PFSK-1 (cell line): ENCODE results near the gene TGM2.
A peak's percentile ranks its signal among the peaks of the same experiment; 100 is the strongest.

Experiments
- FOXP2 ChIP-seq: optimal IDR thresholded peaks from 2 replicates; pipeline ENCODE3; 2011; ENCODE audit warnings: borderline replicate concordance, control low read depth, inconsistent platforms; ENCODE audit not compliant: insufficient read depth; ENCODE audit errors: extremely low read length, extremely low read depth
- POLR2AphosphoS5 ChIP-seq: IDR thresholded peaks from 2 replicates; pipeline ENCODE4 v1.6.1; 2012; ENCODE audit warnings: low read depth, mild to moderate bottlenecking, control low read depth, low read length, moderate library complexity
- SIN3A ChIP-seq: IDR thresholded peaks from 2 replicates; pipeline ENCODE4 v1.6.1; 2012; ENCODE audit warnings: mild to moderate bottlenecking, low read length, moderate library complexity, borderline replicate concordance; ENCODE audit not compliant: insufficient read depth
- TAF1 ChIP-seq: IDR thresholded peaks from 2 replicates; pipeline ENCODE4 v1.6.1; 2012; ENCODE audit warnings: low read length, control low read depth, borderline replicate concordance; ENCODE audit not compliant: insufficient read depth
- TF ChIP-seq, protein P1 (sequence below), 2 experiments: IDR thresholded peaks; 2 replicates each; pipeline versions ENCODE4 v1.6.1 to v1.8.0; 2011 to 2012; ENCODE audit warnings: low read depth in 2 of 2, low read length in 2 of 2, control low read depth in 1 of 2, inconsistent platforms in 1 of 2, mild to moderate bottlenecking in 1 of 2, moderate library complexity in 1 of 2; ENCODE audit not compliant: insufficient read depth in 1 of 2

The TGM2 gene

DNA sequence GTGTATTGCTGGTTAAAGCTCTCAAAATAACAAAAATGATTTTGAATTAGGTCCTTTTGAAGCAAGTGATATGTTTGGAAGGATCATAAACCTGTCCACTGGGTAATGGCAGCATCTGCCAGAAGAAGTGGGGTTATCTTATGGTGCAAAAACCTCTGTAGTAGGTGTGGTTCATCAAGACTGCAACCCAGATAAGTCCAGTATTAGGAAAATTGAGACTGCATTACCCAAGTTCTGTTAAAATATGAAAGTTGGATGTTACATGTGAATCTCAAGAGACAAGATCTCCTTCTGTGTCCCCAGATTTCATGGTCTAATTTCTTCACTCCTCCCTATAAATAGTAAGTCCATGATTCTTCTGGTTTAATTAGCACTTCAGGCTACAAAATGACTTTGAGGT is 72.2 kb downstream of the TGM2 start:
- no peak for TF ChIP-seq TAF1
- TF ChIP-seq, protein P1, sequence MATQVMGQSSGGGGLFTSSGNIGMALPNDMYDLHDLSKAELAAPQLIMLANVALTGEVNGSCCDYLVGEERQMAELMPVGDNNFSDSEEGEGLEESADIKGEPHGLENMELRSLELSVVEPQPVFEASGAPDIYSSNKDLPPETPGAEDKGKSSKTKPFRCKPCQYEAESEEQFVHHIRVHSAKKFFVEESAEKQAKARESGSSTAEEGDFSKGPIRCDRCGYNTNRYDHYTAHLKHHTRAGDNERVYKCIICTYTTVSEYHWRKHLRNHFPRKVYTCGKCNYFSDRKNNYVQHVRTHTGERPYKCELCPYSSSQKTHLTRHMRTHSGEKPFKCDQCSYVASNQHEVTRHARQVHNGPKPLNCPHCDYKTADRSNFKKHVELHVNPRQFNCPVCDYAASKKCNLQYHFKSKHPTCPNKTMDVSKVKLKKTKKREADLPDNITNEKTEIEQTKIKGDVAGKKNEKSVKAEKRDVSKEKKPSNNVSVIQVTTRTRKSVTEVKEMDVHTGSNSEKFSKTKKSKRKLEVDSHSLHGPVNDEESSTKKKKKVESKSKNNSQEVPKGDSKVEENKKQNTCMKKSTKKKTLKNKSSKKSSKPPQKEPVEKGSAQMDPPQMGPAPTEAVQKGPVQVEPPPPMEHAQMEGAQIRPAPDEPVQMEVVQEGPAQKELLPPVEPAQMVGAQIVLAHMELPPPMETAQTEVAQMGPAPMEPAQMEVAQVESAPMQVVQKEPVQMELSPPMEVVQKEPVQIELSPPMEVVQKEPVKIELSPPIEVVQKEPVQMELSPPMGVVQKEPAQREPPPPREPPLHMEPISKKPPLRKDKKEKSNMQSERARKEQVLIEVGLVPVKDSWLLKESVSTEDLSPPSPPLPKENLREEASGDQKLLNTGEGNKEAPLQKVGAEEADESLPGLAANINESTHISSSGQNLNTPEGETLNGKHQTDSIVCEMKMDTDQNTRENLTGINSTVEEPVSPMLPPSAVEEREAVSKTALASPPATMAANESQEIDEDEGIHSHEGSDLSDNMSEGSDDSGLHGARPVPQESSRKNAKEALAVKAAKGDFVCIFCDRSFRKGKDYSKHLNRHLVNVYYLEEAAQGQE (IDR thresholded peaks at IDR 0.05; ENCODE audit: insufficient read depth in 1 of 2, low read depth in 2 of 2, low read length in 2 of 2) = no peak
- TF ChIP-seq SIN3A = no peak
- no peak for TF ChIP-seq FOXP2
- TF ChIP-seq POLR2AphosphoS5 = no peak

DNA sequence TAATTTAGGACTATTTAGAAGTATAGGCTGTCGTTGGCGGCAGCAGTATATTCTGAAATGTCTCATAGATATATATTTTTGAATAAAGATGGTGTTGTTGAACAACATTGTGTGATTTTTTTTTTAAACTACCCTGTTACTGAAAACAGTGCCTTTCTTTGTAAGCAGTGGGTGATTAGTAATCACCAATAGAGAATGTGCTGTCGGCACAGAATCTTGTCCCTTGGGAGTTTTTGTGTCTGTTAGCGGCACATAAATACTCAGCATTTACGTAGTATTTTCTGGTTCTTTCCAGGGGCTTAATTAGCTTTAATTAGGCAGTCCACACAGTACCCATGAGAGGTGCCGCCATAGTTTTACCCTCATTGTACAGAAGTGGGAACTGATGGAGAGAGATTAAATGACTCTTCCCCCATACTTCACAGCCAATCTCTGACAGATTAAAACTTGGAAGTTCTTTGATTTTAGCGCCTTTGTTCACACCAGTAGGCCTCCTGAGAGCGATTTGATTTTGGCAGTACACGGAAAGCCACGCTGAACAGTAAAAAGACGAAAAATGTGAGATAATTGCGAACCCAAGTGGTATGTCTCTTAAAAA is 72.7 kb downstream of the TGM2 start:
- TF ChIP-seq SIN3A (no peak), TAF1 (no peak), POLR2AphosphoS5 (peak; percentile 44; the same call in 1 of the 2 replicates), FOXP2 (no peak)

DNA sequence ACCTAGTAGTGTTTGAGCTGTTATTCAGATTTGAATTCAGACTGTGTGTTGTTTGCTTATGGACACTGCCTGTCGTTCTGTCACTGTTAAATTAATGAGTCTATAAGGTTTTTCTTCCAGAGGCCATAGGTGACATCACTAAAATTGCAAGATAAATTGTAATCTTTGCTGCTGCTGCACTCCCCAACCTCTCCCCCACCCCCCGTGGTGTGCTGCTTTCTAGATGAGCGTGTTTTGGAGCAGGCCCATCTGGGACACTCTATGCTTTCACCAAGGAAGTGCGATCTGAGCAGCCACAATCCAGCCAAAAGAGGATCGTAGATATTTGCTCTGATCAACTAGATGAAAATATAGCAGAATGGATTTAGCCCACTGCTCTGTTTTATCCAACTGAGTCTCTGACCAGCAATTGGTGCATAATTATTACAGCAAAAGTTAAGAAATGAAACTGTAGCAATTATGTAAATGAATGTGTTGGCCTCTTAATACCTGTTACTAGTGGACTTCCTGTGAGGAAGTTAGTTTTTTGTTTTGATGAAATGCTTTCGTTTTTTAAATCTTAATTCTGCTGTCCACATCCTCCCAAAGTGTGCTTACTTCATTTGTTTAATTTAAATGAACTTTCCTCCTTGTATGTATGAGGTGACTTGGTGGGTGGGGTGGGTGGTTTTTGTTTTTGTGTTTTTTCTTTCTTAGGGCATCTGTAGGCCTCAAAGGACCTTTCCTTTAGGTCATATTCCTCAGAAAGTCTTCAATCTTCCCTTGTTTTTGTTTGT is 73.4 kb downstream of the TGM2 start:
- TF ChIP-seq POLR2AphosphoS5 (no peak), FOXP2 (no peak), TAF1 (no peak), SIN3A (no peak)
- TF ChIP-seq, protein P1 (IDR thresholded peaks at IDR 0.05; ENCODE audit: insufficient read depth in 1 of 2, low read depth in 2 of 2, low read length in 2 of 2) = no peak

GRCh38 chr20:38090061-38090460 is 75.0 kb downstream of the TGM2 start:
- no peak for TF ChIP-seq FOXP2
- TF ChIP-seq SIN3A = no peak
- no peak for TF ChIP-seq TAF1
- TF ChIP-seq, protein P1 (IDR thresholded peaks at IDR 0.05; ENCODE audit: insufficient read depth in 1 of 2, low read depth in 2 of 2, low read length in 2 of 2) = no peak
- TF ChIP-seq POLR2AphosphoS5 = no peak

- TF ChIP-seq POLR2AphosphoS5 = no peak
- TF ChIP-seq, protein P1 (IDR thresholded peaks at IDR 0.05; ENCODE audit: insufficient read depth in 1 of 2, low read depth in 2 of 2, low read length in 2 of 2) = no peak
- no peak for TF ChIP-seq TAF1
- TF ChIP-seq SIN3A = no peak
These were observed 75.6 kb downstream of the TGM2 start for GRCh38 chr20:38089500-38089899.
